Raji (cell line): ENCODE data around the gene TMC8.
A peak's percentile ranks its signal among the peaks of the same experiment; 100 is the strongest.

Experiments
- POLR2A ChIP-seq: IDR thresholded peaks from 2 replicates; pipeline ENCODE4 v1.6.1; 2011; ENCODE audit warnings: low read depth, low read length, control low read depth; ENCODE audit not compliant: insufficient read depth

The TMC8 gene

DNA sequence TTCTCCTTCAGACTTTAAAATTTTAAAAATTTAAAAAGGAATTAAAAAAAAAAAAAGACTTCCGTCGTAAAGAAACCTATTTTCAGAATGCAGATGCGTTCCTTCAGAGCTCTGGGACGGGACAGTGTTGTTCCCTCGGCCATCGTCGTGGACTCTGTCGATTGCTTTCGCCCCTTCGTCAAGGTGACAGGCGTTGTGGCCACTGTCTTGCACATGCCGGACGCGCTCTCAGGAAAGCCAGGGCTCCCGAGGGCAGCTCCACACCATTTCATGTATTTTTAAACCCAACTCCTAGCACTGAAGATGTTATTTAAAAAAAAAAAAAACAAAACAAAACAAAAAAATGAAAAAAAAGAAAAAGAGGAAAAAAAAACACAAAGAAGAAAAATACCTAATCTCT lies 24.4 kb upstream of the TMC8 start:
- TF ChIP-seq POLR2A, result no peak

DNA sequence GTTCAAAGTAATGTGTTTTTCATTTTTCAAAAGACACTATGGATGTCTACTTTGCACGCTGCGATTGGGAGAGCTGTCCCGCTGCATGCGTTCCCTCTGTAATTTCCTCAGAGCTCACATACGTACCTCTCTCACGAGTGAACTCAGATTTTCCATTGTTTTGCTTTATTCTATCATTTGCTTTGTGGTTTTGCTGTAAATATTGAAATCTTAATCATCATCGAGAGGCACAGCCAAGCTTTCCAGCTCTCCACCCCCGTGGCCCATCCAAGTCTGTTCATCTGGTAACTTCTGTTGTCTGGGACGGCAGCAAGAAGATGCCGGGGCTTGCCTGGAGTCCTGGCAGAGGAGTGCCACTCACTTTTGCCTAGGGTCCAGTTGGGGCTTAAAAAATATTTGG lies 23.1 kb upstream of the TMC8 start:
- no peak for TF ChIP-seq POLR2A

DNA sequence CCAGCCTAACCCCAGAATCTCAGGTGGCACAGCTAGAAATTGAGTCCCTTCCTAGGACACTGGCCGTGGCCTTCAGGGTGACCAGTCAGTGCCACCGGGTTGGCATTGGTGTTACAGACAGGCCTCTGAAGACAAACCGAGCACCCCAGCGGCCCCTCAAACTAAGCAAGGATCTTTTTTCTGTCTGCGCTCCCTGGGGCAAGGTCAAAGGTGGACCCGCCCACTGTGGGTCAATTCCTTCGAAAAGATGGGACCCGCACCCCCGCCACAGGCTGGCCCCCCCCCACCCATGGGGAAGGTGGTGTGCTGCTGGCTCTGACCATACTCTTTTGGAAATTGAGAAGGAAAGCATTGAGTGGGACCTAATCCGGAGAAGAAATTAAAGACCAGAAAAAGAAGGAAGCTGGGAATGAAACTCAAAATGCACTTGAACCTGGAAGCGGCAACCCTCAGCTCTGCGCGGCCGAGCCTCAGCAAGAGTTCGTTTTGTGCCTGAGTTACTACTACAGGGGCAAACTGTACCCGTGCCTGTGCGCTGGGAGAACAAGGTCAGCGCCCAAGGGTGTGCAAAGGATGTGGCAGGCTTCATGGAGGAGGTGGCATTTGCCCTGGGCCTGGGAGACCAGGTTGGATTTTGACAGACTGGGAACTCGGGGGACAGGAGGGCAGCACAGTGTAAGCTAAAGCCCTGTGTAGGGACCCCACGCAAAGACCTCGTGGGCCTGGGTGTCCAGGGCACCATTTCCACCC lies 22.4 kb upstream of the TMC8 start:
- TF ChIP-seq POLR2A, result no peak

DNA sequence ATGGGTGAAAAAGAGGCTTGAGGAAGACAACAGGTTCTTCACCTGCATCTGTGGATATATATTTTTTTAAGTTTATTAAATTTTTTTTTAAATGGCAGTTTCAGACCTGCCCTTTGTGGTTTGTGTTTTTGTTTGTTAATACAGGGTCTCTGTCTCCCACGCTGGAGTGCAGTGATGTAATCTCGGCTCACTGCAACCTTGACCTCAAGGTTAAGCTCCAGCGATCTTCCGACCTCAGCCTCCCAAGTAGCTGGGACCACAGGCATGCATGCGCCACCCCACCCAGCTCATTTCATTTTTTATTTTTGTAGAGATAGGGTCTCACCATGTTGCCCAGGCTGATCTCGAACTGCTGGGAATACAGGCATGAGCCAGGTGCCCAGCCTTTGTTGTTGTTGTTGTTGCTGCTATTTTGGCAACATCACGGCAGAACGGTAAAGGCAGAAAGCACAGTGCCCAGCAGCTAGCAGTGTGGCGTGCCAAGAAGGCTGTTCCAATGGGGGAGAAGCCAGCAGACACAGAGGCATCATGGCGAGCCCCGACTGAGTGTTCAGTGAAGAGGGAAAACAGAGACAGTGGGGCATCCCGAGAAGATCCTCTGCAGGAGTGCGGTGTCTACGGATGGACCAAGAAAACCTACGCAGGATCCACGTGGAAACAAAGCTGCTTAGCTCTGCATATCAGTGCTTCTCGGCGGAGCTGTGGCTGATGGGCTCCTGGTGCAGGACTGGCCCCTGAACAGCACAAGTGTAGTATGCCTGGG lies 21.7 kb upstream of the TMC8 start:
- TF ChIP-seq POLR2A, result no peak

DNA sequence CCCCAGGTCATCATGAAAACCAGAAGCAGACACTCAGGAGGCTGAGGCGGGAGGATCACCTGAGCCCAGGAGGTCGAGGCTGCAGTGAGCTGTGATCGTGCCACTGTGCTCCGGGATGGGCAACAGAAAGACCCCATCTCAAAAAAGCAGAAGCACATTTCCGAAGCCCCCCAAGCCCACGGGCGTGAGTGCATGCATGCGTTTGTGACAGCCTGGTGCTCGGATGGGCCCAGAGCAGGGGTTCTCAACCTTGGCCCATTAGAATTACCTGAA lies 21.1 kb upstream of the TMC8 start:
- TF ChIP-seq POLR2A, result no peak

DNA sequence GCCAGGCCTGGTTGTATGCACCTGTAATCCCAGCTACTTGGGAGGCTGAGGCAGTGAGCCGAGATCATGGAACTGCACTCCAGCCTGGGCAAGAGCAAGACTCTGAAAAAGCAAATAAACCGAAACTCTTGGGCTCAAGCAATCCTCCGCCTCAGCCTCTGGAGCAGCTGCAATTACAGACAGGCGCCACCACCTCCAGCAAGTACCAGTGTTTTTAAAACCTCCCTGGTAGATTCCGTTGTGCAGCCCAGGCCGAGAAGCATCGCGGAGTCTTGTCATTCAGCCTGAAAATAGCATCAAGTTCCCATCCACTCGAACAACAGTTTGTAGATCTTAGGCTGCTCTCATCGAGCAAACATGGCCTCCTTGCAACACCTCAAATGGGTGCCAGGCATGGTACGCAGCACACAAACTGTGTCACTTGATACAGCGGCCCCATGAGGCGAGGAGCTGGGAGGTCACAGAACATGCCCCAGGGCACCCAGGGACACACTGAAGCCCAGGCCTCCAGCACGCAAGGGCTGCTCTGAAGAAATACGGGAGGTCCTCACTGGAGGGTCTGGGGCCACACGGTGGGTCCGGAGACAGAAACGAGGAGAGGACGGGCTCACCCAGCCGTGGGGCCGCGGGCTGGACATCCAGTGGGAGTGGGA lies 20.1 kb upstream of the TMC8 start:
- no peak for TF ChIP-seq POLR2A

DNA sequence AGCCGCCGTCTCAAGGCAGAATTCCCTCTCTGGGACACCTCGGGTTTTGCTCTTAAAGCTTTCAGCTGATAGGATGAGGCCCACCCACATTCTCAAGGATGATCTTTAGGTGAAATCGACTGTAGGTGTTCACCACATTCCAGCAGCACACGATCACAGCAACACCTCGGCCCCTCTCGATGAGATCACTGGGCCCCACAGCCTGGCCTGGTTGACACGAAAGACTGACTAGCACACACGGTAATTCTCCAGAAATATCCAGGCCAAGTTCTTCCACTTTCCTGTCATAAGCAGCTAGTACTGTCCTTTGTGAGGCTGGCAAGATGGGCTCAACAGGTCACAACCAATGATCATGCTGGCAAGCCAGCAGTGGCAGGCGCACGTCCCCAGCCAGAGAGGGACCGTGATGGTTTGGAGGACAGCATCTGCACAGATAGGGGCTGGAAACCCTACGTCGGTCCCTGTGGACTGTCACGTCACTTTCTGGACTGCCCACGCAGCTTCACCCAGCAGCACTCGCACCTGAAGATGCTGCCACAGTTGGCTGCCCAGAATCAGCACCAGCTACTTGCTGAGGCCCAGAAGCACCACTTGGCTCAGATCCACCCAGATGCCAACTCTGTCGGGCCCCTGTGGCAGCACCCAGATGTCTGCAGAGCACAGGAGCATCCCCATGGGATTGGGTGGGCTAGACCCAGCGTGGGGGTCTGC lies 19.4 kb upstream of the TMC8 start:
- no peak for TF ChIP-seq POLR2A

DNA sequence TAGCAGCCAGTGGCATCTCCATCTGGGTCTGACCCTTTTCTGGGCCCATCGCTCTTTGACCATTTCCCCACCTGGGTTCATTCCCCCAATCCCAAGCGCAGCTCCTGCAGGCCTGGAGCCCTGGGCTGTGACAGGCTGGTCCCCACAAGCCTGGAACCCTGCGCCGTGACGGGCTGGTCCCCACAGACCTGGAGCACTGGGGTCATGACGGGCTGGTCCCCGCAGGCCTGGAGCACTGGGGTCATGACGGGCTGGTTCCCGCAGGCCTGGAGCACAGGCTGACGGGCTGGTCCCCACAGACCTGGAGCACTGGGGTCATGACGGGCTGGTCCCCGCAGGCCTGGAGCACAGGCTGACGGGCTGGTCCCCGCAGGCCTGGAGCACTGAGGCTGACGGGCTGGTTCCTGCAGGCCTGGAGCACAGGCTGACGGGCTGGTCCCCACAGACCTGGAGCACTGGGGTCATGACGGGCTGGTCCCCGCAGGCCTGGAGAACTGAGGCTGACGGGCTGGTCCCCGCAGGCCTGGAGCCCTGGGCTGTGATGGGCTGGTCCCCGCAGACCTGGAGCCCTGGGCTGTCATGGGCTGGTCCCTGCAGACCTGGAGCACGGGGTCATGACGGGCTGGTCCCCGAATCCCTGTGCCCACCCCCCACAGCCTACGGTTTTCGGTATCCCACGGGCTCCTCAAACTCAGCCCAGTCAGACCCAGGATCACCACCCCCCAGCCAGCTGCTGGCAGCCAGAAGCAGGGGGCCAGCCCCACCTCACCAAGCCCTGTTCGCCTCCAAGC lies 18.6 kb upstream of the TMC8 start:
- no peak for TF ChIP-seq POLR2A

DNA sequence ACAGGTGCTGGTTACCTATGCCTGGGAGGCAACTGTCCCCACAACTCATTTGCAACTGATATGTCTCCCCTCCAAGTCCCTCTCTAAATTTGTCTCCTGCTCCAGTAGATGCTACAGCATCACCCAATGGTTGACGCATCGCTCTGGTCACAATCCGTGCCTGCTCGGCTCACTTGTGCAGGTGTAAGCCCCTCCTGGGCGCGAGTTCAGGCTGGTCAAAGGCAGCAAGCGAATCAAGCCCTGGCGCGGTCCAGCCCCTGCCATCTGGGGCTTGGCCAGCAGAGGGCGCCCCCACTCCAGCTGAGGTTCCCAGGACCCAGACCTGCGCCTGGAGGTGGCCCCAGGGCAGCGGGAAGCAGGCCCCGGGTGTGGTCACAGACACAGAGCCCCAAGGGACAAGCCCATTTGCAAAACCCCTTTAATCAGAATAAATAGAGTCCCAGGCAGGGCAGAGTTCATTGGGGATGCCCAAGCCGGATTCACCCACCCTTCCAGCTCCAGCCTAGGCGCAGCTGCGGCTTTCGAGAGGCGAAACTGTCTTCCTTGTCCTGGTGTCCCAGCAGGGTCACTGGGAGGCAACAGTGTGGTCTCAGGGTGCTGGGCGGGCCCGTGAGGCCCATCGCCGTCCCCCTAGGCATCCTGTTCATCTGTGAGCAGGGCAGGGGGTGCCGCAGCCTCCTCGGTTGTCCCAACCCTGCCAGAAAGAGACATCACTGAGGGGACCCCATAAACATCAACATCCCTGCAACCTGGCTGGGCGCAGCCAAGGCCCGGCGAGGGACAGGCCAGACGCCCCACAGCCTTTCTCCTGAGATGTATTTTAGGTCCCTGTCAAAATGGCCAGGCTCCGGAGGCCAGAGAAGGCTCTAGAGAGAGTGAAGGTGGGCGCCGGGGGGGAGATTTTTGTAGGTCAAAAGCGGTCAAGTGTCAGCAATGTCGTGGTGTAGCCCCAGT lies 17.8 kb upstream of the TMC8 start:
- 0 out of 2 replicates have a peak, but pooled peaks have one; percentile 18 for TF ChIP-seq POLR2A

DNA sequence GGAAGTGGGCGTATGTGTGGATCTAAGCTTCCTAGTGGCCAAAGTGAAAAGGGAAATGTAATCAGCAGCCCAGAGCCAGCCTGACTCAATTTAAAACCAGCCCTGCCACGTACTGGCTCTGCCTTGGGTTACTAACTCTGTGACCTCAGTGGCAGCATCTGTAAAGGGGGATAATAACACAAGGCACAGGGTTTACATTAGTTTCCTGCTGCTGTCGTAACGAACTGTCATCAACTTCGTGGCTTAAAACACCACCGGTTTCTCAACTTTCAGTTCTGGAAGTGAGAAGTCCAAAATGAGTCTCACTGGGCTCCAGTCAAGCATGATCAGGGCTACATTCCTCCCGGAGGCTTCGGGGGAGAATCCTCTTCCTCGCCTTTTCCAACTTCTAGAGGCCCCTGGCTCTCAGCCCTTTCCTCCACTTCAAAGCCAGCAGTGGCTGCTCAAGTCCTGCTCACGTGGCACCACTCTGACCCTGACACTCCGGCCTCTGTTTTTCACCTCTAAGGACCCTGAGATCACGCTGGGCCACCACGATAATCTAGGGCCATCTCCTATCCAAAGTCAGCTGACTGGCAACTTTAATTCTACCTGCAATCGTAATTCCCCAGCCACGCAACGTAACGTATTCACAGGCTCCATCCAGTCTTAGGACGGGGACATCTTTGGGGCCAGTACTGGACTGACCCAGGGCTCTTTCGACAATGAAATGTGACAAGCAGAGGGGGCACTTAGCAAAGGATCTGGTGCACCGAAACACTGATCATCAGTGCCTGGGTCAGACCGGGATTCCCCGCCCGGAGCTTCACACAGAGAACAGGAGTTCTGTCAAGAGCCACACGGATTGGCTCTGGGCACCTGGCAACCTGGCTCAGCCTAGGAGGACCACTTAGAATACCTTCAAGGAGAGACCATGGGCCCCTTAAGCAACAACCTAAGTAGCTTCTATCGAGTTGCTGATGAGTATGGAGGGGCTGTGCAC lies 16.5 kb upstream of the TMC8 start:
- TF ChIP-seq POLR2A, result no peak

DNA sequence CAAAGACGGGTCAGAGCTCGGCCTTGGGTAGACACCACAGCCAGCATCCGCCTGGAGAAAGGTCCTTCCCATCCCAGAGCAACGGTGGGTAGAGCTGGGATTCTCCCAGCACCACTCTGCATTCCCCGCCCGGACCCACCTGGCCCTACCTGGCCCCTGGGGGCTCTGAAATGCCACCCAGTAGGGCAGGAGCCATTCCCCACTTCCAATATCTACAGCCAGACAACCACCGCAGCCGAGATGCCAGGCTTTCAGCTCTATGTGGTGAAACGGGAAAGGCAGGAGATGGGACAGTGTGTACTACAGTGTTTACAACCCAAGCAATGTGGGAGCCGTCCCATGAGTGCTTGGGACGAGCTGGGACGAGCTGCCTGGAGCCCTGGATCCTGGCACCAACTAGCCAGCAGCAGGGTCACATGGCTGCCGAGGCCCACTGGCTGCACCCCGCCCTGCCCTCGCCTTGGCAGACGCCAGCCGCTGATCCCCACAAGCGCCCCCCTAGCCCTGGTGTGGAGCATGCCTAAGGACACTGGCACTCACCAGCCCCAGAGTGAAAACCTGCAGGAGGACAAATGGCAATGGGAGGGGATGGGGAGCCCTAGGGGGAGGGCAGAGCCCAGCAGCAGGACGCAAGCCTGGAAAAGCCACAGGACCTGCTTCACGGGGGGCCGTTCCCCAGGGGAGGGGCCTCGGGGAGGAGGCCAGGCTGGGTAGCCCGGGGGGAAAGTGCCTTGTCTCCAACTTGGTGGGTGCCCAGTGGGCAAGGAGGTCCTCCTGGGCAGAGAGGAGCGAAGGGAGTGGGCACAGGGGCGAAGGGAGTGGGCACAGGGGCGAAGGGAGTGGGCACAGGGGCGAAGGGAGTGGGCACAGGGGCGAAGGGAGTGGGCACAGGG lies 15.5 kb upstream of the TMC8 start:
- no peak for TF ChIP-seq POLR2A

DNA sequence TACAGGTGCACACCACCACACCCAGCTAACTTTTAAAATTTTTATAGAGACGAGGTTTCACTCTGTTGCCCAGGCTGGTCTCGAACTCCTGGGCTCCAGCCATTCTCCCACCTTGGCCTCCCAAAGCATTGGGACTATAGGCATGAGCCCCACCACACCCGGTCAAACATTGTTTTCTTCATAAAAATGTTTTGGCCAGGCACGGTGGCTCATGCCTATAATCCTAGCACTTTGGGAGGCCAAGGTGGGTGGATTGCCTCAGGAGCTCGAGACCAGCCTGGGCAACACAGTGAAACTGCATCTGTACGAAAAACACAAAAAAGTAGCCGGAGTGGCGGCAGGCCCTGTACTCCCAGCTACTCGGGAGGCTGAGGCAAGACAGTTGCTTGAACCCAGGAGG lies 14.2 kb upstream of the TMC8 start:
- no peak for TF ChIP-seq POLR2A
